Right ventricle myocardium inferior (tissue), 1 donor: ENCODE results near the gene KDSR. TPM values are rescaled to one million over a fixed set of nuclear protein-coding genes. Genes with fewer than 3 reads are reported as not detected.

Experiments used
- ATAC-seq: fragments of 200-7000 bp; cut with Tn5 transposase; one replicate; pipeline ENCODE4 v1.9.1; 2020; ENCODE audit warnings: mild to moderate bottlenecking, moderate library complexity
- DNase-seq: peaks from one replicate; pipeline ENCODE4 v3.0.0; 2021; ENCODE audit errors: missing footprints
- intact Hi-C: fragments of 100-400 bp; cut with DNase I; formaldehyde crosslinking; loops from one replicate; pipeline ENCODE4 v1.11.0; 2022
- total RNA-seq: library from RNA; stranded (reverse); fragmentation: NEBNext Ultra II Directional; extraction: Animal tissue kit (Norgen Biotek cat#: 25700); gene quantifications from one replicate; pipeline ENCODE4 v1.2.1, GENCODE V29; 2021
- donor health status: DM: no; HTN: yes; CAD: no; lungs with severe emphysema.

KDSR gene
- total RNA-seq, 1 donor from 2014 or later = 32.3 TPM

GRCh38 chr18:63297687-63298399, 69.2 kb downstream of the KDSR start:
- DNase-seq = no peak
- ATAC-seq = no peak
- intact Hi-C loops = no loop called here

GRCh38 chr18:63293935-63294334, 73.1 kb downstream of the KDSR start:
- peak; percentile 55 for ATAC-seq
- DNase-seq = no peak
- intact Hi-C loops = no loop called here

- DNase-seq (no peak), ATAC-seq (no peak)
- intact Hi-C loops = no loop called here
Measured at GRCh38 chr18:63292831-63293683, 73.9 kb downstream of the KDSR start.

- intact Hi-C loops = no loop called here
- ATAC-seq (peak; percentile 29), DNase-seq (no peak)
Measured at GRCh38 chr18:63291278-63291677, 75.7 kb downstream of the KDSR start.

GRCh38 chr18:63290821-63291200, 76.2 kb downstream of the KDSR start:
- intact Hi-C loops = no loop called here
- ATAC-seq (no peak), DNase-seq (no peak)

GRCh38 chr18:63290166-63290820, 76.7 kb downstream of the KDSR start:
- ATAC-seq (no peak), DNase-seq (no peak)
- intact Hi-C loops = no loop called here

GRCh38 chr18:63288311-63288710, 78.7 kb downstream of the KDSR start:
- intact Hi-C loops = no loop called here
- ATAC-seq = no peak
- DNase-seq = no peak

GRCh38 chr18:63287691-63288220, 79.2 kb downstream of the KDSR start:
- intact Hi-C loops = no loop called here
- no peak for ATAC-seq
- no peak for DNase-seq

- no peak for ATAC-seq
Measured at GRCh38 chr18:63286926-63287325, 80.1 kb downstream of the KDSR start.

GRCh38 chr18:63284827-63285733, 81.9 kb downstream of the KDSR start:
- intact Hi-C loops = loop anchor here (5.0 kb wide), 1 partner anchor 32 kb away; the partner anchor contains the start of gene BCL2
- DNase-seq (no peak), ATAC-seq (peak; percentile 32)

More at GRCh38 chr18:63286926-63287325, 80.1 kb downstream of the KDSR start:
- no peak for DNase-seq
- intact Hi-C loops = no loop called here

GRCh38 chr18:63284173-63284799, 82.7 kb downstream of the KDSR start:
- ATAC-seq = no peak
- DNase-seq = no peak
- intact Hi-C loops = loop anchor here (5.0 kb wide), 1 partner anchor 33 kb away; the partner anchor contains the start of gene BCL2

GRCh38 chr18:63283305-63284094, 83.5 kb downstream of the KDSR start:
- DNase-seq (no peak), ATAC-seq (no peak)
- intact Hi-C loops = loop anchor here (5.0 kb wide), 1 partner anchor 34 kb away; the partner anchor contains the start of gene BCL2

GRCh38 chr18:63282793-63283192, 84.2 kb downstream of the KDSR start:
- no peak for ATAC-seq
- no peak for DNase-seq
- intact Hi-C loops = loop anchor here (5.0 kb wide), 1 partner anchor 35 kb away; the partner anchor contains the start of gene BCL2
